GM12801 (cell line): ENCODE results near the gene CAMTA1.

Source experiments
- TF ChIP-seq, protein P1 (sequence below): IDR thresholded peaks from one replicate; pipeline ENCODE4 v1.5.1; 2011; ENCODE audit warnings: control low read depth; ENCODE audit not compliant: insufficient read length; ENCODE audit errors: extremely low read depth

The CAMTA1 gene

DNA sequence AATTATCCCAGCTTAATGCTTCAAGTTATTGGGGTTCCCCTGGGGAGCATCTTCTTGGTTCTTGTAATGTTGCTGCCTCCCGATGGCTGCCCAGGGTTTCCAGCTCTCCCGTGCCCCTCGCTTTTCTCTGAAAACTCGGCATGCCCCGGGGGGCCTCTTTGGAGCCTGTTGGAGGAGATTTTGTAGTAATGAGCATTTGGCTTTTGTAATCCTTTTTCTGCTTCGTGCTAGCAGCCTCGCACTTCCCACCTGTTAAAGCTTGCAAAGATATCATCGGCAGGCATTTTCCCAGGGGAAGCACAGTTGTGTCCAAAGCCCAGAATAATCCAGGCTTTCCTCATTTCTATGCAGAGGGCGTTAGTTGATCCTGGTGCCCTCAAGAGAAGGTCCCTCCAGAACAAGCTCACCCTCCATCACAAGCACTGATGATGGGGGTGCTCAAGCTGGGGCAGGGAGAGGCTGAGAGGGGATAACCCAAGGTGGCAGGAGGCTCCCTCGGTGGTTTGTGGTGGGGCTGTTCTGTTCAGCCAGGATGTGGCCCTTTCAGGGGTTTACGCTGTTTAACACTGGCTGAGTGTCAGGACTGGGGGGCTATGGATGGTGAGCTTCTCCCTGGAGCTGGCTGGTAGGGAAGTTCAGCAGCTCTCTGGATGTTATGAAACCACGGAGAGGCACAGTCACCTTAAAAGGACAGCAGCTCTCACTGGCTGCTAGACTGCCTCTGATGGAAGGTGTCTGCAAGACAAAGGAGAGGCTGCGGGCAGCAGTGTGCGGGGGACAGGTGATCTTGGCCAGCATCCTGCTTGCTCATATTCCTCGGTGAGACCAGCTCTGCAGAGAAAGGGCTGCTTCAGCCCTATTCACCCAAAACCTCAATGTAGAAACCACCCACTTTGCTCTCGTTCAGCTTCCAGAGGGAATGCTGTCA lies 508.7 kb downstream of the CAMTA1 start:
- TF ChIP-seq, protein P1, sequence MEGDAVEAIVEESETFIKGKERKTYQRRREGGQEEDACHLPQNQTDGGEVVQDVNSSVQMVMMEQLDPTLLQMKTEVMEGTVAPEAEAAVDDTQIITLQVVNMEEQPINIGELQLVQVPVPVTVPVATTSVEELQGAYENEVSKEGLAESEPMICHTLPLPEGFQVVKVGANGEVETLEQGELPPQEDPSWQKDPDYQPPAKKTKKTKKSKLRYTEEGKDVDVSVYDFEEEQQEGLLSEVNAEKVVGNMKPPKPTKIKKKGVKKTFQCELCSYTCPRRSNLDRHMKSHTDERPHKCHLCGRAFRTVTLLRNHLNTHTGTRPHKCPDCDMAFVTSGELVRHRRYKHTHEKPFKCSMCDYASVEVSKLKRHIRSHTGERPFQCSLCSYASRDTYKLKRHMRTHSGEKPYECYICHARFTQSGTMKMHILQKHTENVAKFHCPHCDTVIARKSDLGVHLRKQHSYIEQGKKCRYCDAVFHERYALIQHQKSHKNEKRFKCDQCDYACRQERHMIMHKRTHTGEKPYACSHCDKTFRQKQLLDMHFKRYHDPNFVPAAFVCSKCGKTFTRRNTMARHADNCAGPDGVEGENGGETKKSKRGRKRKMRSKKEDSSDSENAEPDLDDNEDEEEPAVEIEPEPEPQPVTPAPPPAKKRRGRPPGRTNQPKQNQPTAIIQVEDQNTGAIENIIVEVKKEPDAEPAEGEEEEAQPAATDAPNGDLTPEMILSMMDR, result no peak

DNA sequence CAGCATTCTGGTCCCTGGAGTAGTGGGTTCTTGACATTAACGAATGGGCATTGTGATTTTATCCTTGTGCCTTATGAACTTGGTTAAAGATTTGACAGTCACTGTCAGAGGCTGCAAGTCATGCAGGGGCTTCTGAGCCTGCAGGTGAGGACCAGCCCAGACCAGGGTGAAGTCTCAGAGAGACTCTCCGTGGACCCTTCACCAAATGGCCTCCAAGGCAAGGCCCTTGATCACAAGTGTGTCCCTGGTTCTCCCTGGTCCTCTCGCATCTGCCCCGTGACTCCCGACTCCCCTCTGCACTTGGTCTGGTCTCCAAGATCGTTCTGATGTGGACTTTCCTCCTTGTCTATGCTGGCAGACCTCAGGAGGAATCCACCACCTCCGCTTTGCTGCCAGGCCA lies 509.4 kb downstream of the CAMTA1 start:
- TF ChIP-seq, protein P1, result no peak

DNA sequence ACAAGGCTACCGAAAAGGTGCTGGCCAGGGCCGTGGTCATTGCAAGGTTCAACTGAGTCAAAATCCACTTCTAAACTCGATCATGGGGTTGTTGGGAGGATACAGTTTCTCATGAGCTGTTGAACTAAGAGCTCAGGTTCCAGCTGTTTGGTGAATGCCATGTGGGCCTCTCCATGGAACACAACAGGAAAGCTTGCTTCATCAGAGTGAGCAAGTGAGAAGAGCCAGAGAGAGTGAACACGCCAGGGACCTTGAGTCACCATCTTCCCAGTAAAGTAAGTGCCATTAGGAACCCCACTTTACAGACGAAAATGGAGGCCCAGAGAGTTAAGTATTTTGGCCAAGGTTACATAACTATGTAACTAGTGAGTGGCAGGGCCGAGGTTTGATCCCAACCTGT lies 510.7 kb downstream of the CAMTA1 start:
- TF ChIP-seq, protein P1, result no peak

DNA sequence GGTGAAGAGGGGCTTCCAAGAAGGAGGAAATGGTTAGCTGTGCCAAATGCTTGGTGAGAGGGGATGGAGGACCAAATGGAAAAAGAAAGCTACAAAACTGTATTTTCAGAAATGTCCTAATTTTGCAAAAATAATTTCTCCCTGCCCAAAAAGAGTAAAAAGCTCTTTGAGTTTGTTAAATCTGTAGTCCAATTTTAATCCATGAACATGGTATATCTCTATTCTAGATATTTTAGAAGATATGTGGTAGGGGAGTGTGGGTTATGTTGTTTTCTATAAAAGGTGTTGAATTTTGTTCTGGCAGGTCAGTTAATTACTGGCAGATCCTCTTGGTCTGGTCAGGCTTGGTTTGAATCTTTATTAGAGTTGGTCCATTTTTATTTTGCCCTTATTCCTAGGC lies 511.7 kb downstream of the CAMTA1 start:
- TF ChIP-seq, protein P1, result no peak

DNA sequence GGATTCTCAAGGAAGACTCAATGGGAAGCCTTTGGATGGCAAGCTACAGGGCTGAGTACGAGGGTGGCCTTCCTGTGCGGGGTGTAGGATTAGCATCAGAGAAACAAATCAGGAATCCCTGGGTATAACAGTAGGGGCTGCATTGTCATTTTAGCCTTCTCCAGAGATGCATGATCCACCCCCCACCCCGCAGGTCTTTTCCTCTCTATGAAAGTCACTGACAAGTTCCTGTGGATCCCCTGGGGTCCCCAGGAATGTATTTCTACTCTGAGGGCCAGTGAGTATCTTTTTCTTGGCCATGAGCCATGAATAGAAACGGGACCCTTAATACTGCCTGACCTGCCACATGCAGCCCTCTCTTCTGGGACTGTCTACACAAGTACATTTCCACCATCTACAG lies 512.9 kb downstream of the CAMTA1 start:
- TF ChIP-seq, protein P1, result no peak

DNA sequence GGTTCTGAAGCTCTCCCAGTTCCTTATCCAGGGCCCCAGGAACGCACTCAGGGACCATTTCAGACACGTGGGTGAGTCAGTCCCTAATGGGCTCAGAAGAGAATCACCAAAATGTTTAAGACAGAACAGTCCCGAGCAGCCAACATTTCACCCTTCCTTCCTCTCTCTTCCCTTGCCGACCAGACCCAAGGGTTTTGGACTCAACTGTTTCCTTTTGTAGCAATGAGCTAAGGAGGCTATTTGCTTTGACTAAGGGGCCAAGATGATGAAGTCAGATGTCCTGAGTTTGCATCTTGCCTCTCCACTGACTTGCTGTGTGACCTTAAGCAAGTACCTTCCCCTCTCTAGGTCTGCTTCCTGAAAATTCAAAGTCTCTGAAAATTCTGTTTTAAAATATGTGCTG lies 513.5 kb downstream of the CAMTA1 start:
- TF ChIP-seq, protein P1, result no peak

DNA sequence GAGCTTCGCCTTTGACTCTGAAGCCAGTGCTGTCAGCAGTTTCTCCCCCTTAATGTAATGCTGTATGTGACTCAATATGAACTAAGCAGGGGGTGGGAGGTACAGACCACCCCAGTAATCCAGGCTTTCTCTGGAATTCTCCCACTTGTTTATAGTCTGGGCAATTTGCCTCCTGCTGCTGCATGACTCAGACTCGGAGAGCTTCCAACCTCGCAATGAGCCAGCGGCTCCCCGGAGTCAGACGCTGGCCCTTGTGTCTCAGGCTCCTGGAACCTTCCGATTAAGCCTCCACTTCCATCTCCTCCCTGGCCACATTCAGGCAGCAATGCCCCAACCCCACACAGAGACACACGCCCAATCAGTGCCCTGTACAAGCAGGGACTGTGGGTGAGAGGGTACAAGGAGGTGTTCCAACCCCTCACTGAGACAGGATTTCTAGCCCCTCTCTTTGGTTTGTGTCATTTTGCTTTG lies 514.1 kb downstream of the CAMTA1 start:
- TF ChIP-seq, protein P1, result no peak
